Thyroid gland (tissue), 4 donors: ENCODE data around the gene SRRM3.
"Not testable (repeated sequence)": the region's sequence is repeated elsewhere in the genome, so short reads cannot be mapped to it uniquely, and the experiment has no call there.

Experiments
- CTCF ChIP-seq, 6 experiments: fragments of 200-600 bp in 3 of 6; fragments of 450-650 bp in 3 of 6; sonication (generic) in 3 of 6; IDR thresholded peaks; one replicate each; pipeline ENCODE4 v1.5.1; 2016 to 2019; ENCODE audit warnings: antibody characterized with exemption in 6 of 6, mild to moderate bottlenecking in 2 of 6, inconsistent platforms in 1 of 6, moderate library complexity in 1 of 6
- POLR2A ChIP-seq, 2 donors: fragments of 450-650 bp; IDR thresholded peaks; one replicate each; pipeline ENCODE4 v1.6.1; 2017; ENCODE audit warnings: antibody characterized with exemption in 2 of 2, mild to moderate bottlenecking in 2 of 2, moderate library complexity in 1 of 2

GRCh38 chr7:76308874-76309273 is 107.2 kb downstream of the SRRM3 start:
- not testable (repeated sequence) for TF ChIP-seq CTCF, POLR2A (IDR thresholded peaks at IDR 0.05)
